Keratinocyte (primary cell): Measurements from ENCODE around the gene NUAK1. TPM values are rescaled to one million over a fixed set of nuclear protein-coding genes. Genes with fewer than 3 reads are reported as not detected.
A peak's percentile ranks its signal among the peaks of the same experiment; 100 is the strongest.

Experiments
- DNase-seq: peaks from one replicate; pipeline ENCODE4 v3.0.0-alpha.2; 2011; ENCODE audit warnings: low read depth, missing footprints, low spot score
- FAIRE-seq: peaks from 2 replicates; lab custom pipeline; 2011; peaks lifted over from hg19 to GRCh38; lab: Jason Lieb, UNC
- H2AFZ ChIP-seq: 2 replicates; pipeline ENCODE4 v1.6.0; 2012; ENCODE audit warnings: low read length, control low read depth, inconsistent platforms; ENCODE audit not compliant: control insufficient read depth
- H3K27ac ChIP-seq: 2 replicates; pipeline ENCODE4 v1.5.1; 2011; ENCODE audit warnings: low read length; ENCODE audit not compliant: control insufficient read depth, insufficient read depth
- H3K27me3 ChIP-seq: 3 replicates; pipeline ENCODE4 v1.6.0; 2011; ENCODE audit warnings: low read length; ENCODE audit not compliant: control insufficient read depth, insufficient read depth; ENCODE audit errors: extremely low read depth
- H3K36me3 ChIP-seq, 2 experiments: 2 replicates in 1 of 2; 3 replicates in 1 of 2; pipeline ENCODE4 v1.5.1; 2011; ENCODE audit warnings: low read length in 2 of 2, mild to moderate bottlenecking in 1 of 2; ENCODE audit not compliant: control insufficient read depth in 2 of 2, insufficient read depth in 2 of 2; ENCODE audit errors: extremely low read depth in 1 of 2
- H3K4me1 ChIP-seq: 3 replicates; pipeline ENCODE4 v1.5.1; 2011; ENCODE audit warnings: low read length; ENCODE audit not compliant: control insufficient read depth, insufficient read depth; ENCODE audit errors: extremely low read depth
- H3K4me2 ChIP-seq: 3 replicates; pipeline ENCODE4 v1.6.0; 2011; ENCODE audit warnings: low read depth, low read length; ENCODE audit not compliant: control insufficient read depth, insufficient read depth; ENCODE audit errors: extremely low read depth
- H3K4me3 ChIP-seq, 3 experiments: fragments of 200-600 bp in 1 of 3; sonication (generic) in 1 of 3; 2 replicates in 2 of 3; 3 replicates in 1 of 3; pipeline ENCODE4 v1.5.1; 2011 to 2016; ENCODE audit warnings: low read length in 3 of 3, mild to moderate bottlenecking in 3 of 3, control low read depth in 2 of 3, inconsistent platforms in 1 of 3, low read depth in 1 of 3, mixed read lengths in 1 of 3, mixed run types in 1 of 3, moderate library complexity in 1 of 3; ENCODE audit not compliant: control insufficient read depth in 2 of 3, insufficient read depth in 2 of 3; ENCODE audit errors: extremely low read depth in 1 of 3
- H3K79me2 ChIP-seq: 2 replicates; pipeline ENCODE4 v1.6.0; 2012; ENCODE audit warnings: low read length; ENCODE audit not compliant: control insufficient read depth, insufficient read depth
- H3K9ac ChIP-seq: 3 replicates; pipeline ENCODE4 v1.6.0; 2011; ENCODE audit warnings: low read length; ENCODE audit not compliant: control insufficient read depth, insufficient read depth; ENCODE audit errors: extremely low read depth
- H3K9me1 ChIP-seq: 3 replicates; pipeline ENCODE4 v1.6.0; 2011; ENCODE audit warnings: low read length; ENCODE audit not compliant: control insufficient read depth, insufficient read depth; ENCODE audit errors: extremely low read depth
- H3K9me3 ChIP-seq: 2 replicates; pipeline ENCODE4 v1.5.1; 2012; ENCODE audit warnings: low read depth, low read length; ENCODE audit not compliant: control insufficient read depth
- H4K20me1 ChIP-seq: 3 replicates; pipeline ENCODE4 v1.6.0; 2011; ENCODE audit warnings: low read length; ENCODE audit not compliant: control insufficient read depth, insufficient read depth; ENCODE audit errors: extremely low read depth
- EZH2 ChIP-seq: IDR thresholded peaks from one replicate; pipeline ENCODE4 v1.6.1; 2012; ENCODE audit warnings: inconsistent platforms, mild to moderate bottlenecking, low read length, moderate library complexity
- dilution Hi-C: fragments of 300-500 bp; cut with MboI; formaldehyde crosslinking; loops from one replicate; pipeline ENCODE4 v1.7.0; 2020; ENCODE audit warnings: low sequenced_read_pairs; ENCODE audit not compliant: extremely low pct_ligation_motif_present
- polyA plus RNA-seq, 5 experiments: library from polyadenylated mRNA; depleted of rRNA in 3 of 5; stranded (reverse) in 3 of 5; stranded (forward) in 1 of 5; unstranded in 1 of 5; fragments of >200 nt; gene quantifications; 1 replicate in 1 of 5; 2 replicates in 3 of 5; 3 replicates in 1 of 5; pipeline versions ENCODE4 v1.2.1 to v1.2.3, GENCODE V29; 2011 to 2012; ENCODE audit warnings: missing spikeins in 2 of 5, low read depth in 1 of 5, low replicate concordance in 1 of 5
- TF ChIP-seq, protein P1 (sequence below), 3 experiments: IDR thresholded peaks in 1 of 3; conservative IDR thresholded peaks in 1 of 3; optimal IDR thresholded peaks in 1 of 3; 2 replicates in 2 of 3; 3 replicates in 1 of 3; pipeline versions ENCODE3 to v1.5.1; 2011; ENCODE audit warnings: low read length in 3 of 3, mild to moderate bottlenecking in 3 of 3, moderate library complexity in 2 of 3, control low read depth in 1 of 3, inconsistent platforms in 1 of 3; ENCODE audit not compliant: insufficient read depth in 2 of 3; ENCODE audit errors: extremely low read depth in 1 of 3

The NUAK1 gene
- polyA plus RNA-seq, 1 donor (not counting 4 experiments of a cell fraction or from before 2014, with no cell fraction given), result 12.3 TPM

DNA sequence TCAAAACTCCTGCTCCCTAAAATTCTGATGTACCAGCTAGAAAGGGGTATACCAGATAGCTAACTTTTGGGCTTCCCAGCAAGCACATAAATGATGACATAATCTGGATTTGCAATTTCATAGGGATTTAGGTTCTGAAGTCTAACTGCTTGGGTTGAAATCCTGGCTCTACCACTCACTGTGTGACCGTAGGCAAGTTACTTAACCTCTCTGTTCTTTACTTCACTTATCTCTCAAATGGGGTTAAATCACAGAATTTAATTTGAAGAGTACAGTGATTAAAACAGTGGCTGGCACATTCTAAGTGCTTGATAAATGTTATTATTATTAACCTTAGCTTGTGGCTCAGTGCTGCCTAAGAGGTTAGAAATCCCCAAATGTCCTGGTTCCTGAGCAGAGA is 49.1 kb upstream of the NUAK1 start:
- no peak overlapping the region for H3K9ac ChIP-seq
- H2AFZ ChIP-seq, result no peak overlapping the region
- H3K4me2 ChIP-seq, result no peak overlapping the region
- H3K79me2 ChIP-seq, result no peaks in the 10 kb centered on the region
- H3K9me3 ChIP-seq, result no peaks in the 10 kb centered on the region
- DNase-seq (no peak), FAIRE-seq (no peak)
- H4K20me1 ChIP-seq, result no peaks in the 10 kb centered on the region
- H3K4me1 ChIP-seq, result no peaks in the 10 kb centered on the region
- TF ChIP-seq, protein P1, sequence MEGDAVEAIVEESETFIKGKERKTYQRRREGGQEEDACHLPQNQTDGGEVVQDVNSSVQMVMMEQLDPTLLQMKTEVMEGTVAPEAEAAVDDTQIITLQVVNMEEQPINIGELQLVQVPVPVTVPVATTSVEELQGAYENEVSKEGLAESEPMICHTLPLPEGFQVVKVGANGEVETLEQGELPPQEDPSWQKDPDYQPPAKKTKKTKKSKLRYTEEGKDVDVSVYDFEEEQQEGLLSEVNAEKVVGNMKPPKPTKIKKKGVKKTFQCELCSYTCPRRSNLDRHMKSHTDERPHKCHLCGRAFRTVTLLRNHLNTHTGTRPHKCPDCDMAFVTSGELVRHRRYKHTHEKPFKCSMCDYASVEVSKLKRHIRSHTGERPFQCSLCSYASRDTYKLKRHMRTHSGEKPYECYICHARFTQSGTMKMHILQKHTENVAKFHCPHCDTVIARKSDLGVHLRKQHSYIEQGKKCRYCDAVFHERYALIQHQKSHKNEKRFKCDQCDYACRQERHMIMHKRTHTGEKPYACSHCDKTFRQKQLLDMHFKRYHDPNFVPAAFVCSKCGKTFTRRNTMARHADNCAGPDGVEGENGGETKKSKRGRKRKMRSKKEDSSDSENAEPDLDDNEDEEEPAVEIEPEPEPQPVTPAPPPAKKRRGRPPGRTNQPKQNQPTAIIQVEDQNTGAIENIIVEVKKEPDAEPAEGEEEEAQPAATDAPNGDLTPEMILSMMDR (optimal IDR thresholded peaks at IDR 0.05 in 1 of 3, IDR thresholded peaks at IDR 0.05 in 1 of 3, conservative IDR thresholded peaks at IDR 0.05 in 1 of 3; ENCODE audit: extremely low read depth in 1 of 3, insufficient read depth in 2 of 3, low read length in 3 of 3), result no peak
- TF ChIP-seq EZH2, result no peak
- H3K4me3 ChIP-seq, result no peak overlapping the region
- no peaks in the 10 kb centered on the region for H3K9me1 ChIP-seq
- H3K27ac ChIP-seq, result no peak overlapping the region
- dilution Hi-C loops, result no loop called here
- no peaks in the 10 kb centered on the region for H3K36me3 ChIP-seq
- H3K27me3 ChIP-seq, result peaks cover 5% of the 10 kb centered on the region

DNA sequence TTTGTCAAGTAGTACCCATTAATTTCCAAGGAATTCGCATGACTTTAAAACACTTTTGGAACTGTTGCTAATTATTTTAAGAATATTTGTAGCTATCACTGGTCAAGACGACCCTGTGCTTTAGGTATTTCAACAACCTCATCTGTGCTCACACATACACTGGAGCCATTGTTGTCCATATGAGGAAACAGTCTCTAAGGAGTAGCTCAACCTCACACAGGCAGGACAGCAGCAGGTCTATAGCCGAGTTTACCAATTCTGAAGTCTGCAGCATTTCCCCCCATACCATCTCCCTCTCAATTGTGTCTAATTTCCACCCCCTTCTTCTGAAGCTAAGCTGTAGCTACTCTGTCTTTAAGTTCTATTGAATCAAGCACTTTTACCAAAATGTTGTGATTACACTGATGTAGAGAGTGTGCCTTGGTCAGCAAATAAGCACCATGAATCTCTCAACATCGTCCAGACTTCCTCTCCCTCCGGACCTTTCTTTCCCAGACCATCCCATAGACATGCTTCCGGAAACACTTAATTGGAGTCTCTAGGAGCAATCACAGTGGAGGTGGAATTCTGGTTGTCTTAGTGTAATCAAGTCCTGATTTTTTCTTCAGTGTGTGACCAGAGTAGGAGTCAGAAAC is 48.5 kb upstream of the NUAK1 start:
- Histone ChIP-seq H3K27me3 (peaks cover 5% of the 10 kb centered on the region), H3K4me3 (no peak overlapping the region), H4K20me1 (no peaks in the 10 kb centered on the region), H3K9ac (no peak overlapping the region), H2AFZ (no peak overlapping the region), H3K9me3 (no peaks in the 10 kb centered on the region), H3K79me2 (no peaks in the 10 kb centered on the region), H3K4me1 (no peaks in the 10 kb centered on the region), H3K36me3 (no peaks in the 10 kb centered on the region), H3K4me2 (no peak overlapping the region), H3K9me1 (no peaks in the 10 kb centered on the region), H3K27ac (no peak overlapping the region)
- TF ChIP-seq, protein P1 (optimal IDR thresholded peaks at IDR 0.05 in 1 of 3, IDR thresholded peaks at IDR 0.05 in 1 of 3, conservative IDR thresholded peaks at IDR 0.05 in 1 of 3; ENCODE audit: extremely low read depth in 1 of 3, insufficient read depth in 2 of 3, low read length in 3 of 3), result no peak
- TF ChIP-seq EZH2, result no peak
- dilution Hi-C loops, result no loop called here
- FAIRE-seq (peak; percentile 5), DNase-seq (no peak)
